Ammon's horn (tissue), 1 donor: ENCODE results near the gene PAN3.

Experiments used
- DNase-seq: peaks from one replicate; pipeline ENCODE4 v3.0.0-alpha.2; 2016; ENCODE audit warnings: low spot score

Gene PAN3

GRCh38 chr13:28219408-28220099 lies 81.2 kb downstream of the PAN3 start:
- no peak for DNase-seq

GRCh38 chr13:28220166-28220565 lies 81.8 kb downstream of the PAN3 start:
- DNase-seq: no peak

GRCh38 chr13:28229522-28230411 lies 91.4 kb downstream of the PAN3 start:
- DNase-seq: no peak

GRCh38 chr13:28231642-28232041 lies 93.3 kb downstream of the PAN3 start:
- DNase-seq: no peak

GRCh38 chr13:28237944-28238343 lies 99.6 kb downstream of the PAN3 start:
- no peak for DNase-seq

- no peak for DNase-seq
Measured at GRCh38 chr13:28239374-28239773, 101.0 kb downstream of the PAN3 start.

GRCh38 chr13:28245465-28245864 lies 107.1 kb downstream of the PAN3 start:
- no peak for DNase-seq

- no peak for DNase-seq
Measured at GRCh38 chr13:28246891-28247290, 108.5 kb downstream of the PAN3 start.

GRCh38 chr13:28248080-28248479 lies 109.7 kb downstream of the PAN3 start:
- DNase-seq: no peak

GRCh38 chr13:28250542-28250941 lies 112.2 kb downstream of the PAN3 start:
- DNase-seq: no peak

GRCh38 chr13:28251466-28251865 lies 113.1 kb downstream of the PAN3 start:
- peak; percentile 14 for DNase-seq

GRCh38 chr13:28252547-28252946 lies 114.2 kb downstream of the PAN3 start:
- no peak for DNase-seq

GRCh38 chr13:28257305-28257704 lies 119.0 kb downstream of the PAN3 start:
- DNase-seq: no peak

GRCh38 chr13:28258417-28258816 lies 120.1 kb downstream of the PAN3 start:
- no peak for DNase-seq

- DNase-seq: no peak
Measured at GRCh38 chr13:28267497-28267896, 129.2 kb downstream of the PAN3 start.

GRCh38 chr13:28268800-28269223 lies 130.5 kb downstream of the PAN3 start:
- no peak for DNase-seq

- DNase-seq: no peak
Measured at GRCh38 chr13:28271056-28271840, 132.9 kb downstream of the PAN3 start.

GRCh38 chr13:28273919-28274318 lies 135.6 kb downstream of the PAN3 start:
- no peak for DNase-seq

- DNase-seq: no peak
Measured at GRCh38 chr13:28282451-28282850, 144.1 kb downstream of the PAN3 start.

- no peak for DNase-seq
Measured at GRCh38 chr13:28283600-28283999, 145.3 kb downstream of the PAN3 start.

GRCh38 chr13:28286263-28286662 lies 147.9 kb downstream of the PAN3 start:
- DNase-seq: no peak

GRCh38 chr13:28297341-28297740 lies 159.0 kb downstream of the PAN3 start:
- DNase-seq: no peak

GRCh38 chr13:28299916-28300315 lies 161.6 kb downstream of the PAN3 start:
- DNase-seq: no peak
